Measurements from ENCODE around the gene ASTN2.

Gene ASTN2

DNA sequence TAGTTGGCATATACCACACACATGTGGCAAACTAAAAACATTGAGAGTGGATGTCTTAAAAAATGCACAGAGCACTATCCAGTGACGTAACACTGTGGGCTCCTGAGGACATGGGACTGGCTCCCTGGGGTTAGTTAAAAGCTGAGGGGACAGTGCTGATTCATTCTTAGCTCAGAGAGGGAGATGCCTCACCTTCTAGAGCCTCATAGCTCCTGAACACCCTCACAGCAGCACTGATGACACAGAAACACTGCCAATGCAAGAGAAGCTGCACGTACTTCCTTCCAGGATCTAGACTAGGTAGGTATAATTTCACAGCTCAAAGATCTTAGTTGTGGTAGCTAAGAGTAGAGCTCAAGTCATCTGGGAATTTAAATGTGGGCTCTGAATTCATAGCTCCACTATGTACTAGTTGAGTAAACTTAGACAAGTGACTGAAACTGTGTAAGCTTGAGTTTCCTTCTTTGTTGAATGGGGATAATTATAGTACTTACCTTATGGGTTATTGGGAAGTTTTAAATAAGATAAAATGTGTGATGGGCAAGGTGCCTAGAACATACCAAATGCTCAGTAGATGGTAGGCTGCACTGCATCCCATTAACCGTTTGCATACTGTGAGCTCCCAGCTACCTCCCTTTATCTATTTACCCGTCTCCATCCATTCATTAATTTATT lies 279.9 kb downstream of the ASTN2 start:
- no peak overlapping the region for H3K27ac ChIP-seq
- H3K4me3 ChIP-seq (ENCODE audit: low read depth, low read length) = no peak overlapping the region
- H3K27me3 ChIP-seq (replicated peaks) = no peaks in the 10 kb centered on the region
- TF ChIP-seq CTCF (IDR thresholded peaks at IDR 0.05; ENCODE audit: low read depth, low read length, missing control alignments) = no peak
- H3K36me3 ChIP-seq (replicated peaks) = no peaks in the 10 kb centered on the region
- no peak for DNase-seq
- in situ Hi-C loops (cut with HindIII; ENCODE audit: low pct_ligation_motif_present, low sequenced_read_pairs) = no loop called here

- no peak for DNase-seq
- in situ Hi-C loops (cut with HindIII; ENCODE audit: low pct_ligation_motif_present, low sequenced_read_pairs) = no loop called here
- H3K4me3 ChIP-seq (ENCODE audit: low read depth, low read length) = no peak overlapping the region
- no peak overlapping the region for H3K27ac ChIP-seq
- no peak for TF ChIP-seq CTCF (IDR thresholded peaks at IDR 0.05; ENCODE audit: low read depth, low read length, missing control alignments)
- H3K36me3 ChIP-seq (replicated peaks) = no peaks in the 10 kb centered on the region
- H3K27me3 ChIP-seq (replicated peaks) = no peaks in the 10 kb centered on the region
Observed at GRCh38 chr9:117126871-117127270, 288.0 kb downstream of the ASTN2 start.

DNA sequence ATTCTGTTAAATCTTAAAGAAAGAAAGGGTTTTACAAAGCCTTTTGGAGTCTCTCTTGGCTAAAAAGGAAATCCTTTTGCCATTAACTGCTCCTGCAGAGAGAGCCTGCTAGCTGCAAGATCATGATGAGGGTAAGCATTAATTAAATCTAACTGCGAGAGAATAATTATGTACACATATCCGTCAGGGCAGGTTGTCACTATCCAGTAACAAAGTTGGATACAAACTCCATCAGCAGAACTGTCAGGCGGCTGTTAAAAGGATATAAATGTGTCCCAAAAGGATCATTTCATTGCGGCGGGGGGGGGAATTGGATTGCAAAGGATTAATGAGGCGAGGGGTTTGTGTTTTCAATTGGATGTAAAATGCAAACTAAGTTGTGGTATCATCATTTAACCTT lies 289.3 kb downstream of the ASTN2 start:
- TF ChIP-seq CTCF (IDR thresholded peaks at IDR 0.05; ENCODE audit: low read depth, low read length, missing control alignments) = no peak

GRCh38 chr9:117123729-117124128 lies 291.1 kb downstream of the ASTN2 start:
- no peak for DNase-seq
- in situ Hi-C loops (cut with HindIII; ENCODE audit: low pct_ligation_motif_present, low sequenced_read_pairs) = no loop called here
- Histone ChIP-seq H3K27me3 (replicated peaks) (no peaks in the 10 kb centered on the region), H3K4me3 (ENCODE audit: low read depth, low read length) (no peak overlapping the region), H3K36me3 (replicated peaks) (no peaks in the 10 kb centered on the region), H3K27ac (no peak overlapping the region)
- no peak for TF ChIP-seq CTCF (IDR thresholded peaks at IDR 0.05; ENCODE audit: low read depth, low read length, missing control alignments)

More for the DNA sequence above, 289.3 kb downstream of the ASTN2 start:
- H3K4me3 ChIP-seq (ENCODE audit: low read depth, low read length) = no peak overlapping the region
- no peak overlapping the region for H3K27ac ChIP-seq
- H3K27me3 ChIP-seq (replicated peaks) = no peaks in the 10 kb centered on the region
- DNase-seq = no peak
- in situ Hi-C loops (cut with HindIII; ENCODE audit: low pct_ligation_motif_present, low sequenced_read_pairs) = no loop called here
- no peaks in the 10 kb centered on the region for H3K36me3 ChIP-seq (replicated peaks)

DNA sequence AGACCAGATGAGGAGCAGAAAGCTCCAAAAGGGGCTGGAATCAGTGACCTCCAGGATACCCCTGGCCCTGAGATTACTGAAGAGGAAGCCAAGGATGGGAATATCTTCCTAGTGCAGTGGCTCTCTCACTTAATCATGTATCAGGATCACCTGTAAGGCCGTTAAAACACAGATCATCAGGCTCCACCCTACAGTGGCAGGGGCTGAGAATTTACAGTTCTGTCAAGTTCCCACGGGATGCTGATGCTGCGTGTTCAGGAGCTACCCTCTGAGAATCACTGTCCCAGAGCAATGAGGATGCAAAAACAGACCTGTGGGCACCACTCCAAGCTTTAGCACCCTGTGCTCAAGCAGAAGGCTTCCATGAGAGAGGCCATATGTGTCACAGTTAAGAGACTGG lies 291.9 kb downstream of the ASTN2 start:
- Histone ChIP-seq H3K27me3 (replicated peaks) (no peaks in the 10 kb centered on the region), H3K4me3 (ENCODE audit: low read depth, low read length) (no peak overlapping the region), H3K36me3 (replicated peaks) (no peaks in the 10 kb centered on the region), H3K27ac (no peak overlapping the region)
- no peak for TF ChIP-seq CTCF (IDR thresholded peaks at IDR 0.05; ENCODE audit: low read depth, low read length, missing control alignments)
- no peak for DNase-seq
- in situ Hi-C loops (cut with HindIII; ENCODE audit: low pct_ligation_motif_present, low sequenced_read_pairs) = no loop called here

DNA sequence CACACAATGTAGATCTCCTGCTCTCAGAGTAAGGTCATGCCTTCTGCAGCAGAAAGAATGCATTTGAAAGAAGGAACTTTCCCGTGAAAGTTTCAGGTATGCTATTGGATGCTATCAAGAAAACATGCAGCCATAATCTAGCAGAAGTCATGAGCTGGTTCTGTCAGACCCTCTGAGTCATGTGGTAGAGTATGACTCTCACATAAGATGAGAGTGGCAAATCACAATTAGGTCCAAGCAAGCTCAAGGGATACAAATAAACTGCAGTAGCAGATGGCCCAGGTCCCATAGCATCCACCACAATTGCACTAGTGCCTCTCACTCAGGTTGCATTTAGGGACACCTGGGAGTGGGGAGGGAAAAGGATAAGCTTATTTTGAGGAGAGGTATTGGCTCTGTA lies 292.8 kb downstream of the ASTN2 start:
- Histone ChIP-seq H3K4me3 (ENCODE audit: low read depth, low read length) (no peak overlapping the region), H3K27me3 (replicated peaks) (no peaks in the 10 kb centered on the region), H3K36me3 (replicated peaks) (no peaks in the 10 kb centered on the region), H3K27ac (no peak overlapping the region)
- in situ Hi-C loops (cut with HindIII; ENCODE audit: low pct_ligation_motif_present, low sequenced_read_pairs) = no loop called here
- DNase-seq = no peak
- no peak for TF ChIP-seq CTCF (IDR thresholded peaks at IDR 0.05; ENCODE audit: low read depth, low read length, missing control alignments)

All from brain microvascular endothelial cell (primary cell).